Erythroblast (primary cell): Measurements from ENCODE around the gene AAGAB.

ENCODE experiments used
- GATA1 ChIP-seq: IDR thresholded peaks from 2 replicates; pipeline ENCODE4 v1.6.1; 2011; ENCODE audit warnings: low read depth, mild to moderate bottlenecking, control low read depth, low read length, moderate library complexity
- POLR2A ChIP-seq: IDR thresholded peaks from 2 replicates; pipeline ENCODE4 v1.6.1; 2011; ENCODE audit warnings: mild to moderate bottlenecking, low read length

- TF ChIP-seq POLR2A (no peak), GATA1 (no peak)
These were observed 97.6 kb downstream of the AAGAB start for GRCh38 chr15:67156834-67157233.
